ENCODE results near the gene FHAD1.

FHAD1 gene

DNA sequence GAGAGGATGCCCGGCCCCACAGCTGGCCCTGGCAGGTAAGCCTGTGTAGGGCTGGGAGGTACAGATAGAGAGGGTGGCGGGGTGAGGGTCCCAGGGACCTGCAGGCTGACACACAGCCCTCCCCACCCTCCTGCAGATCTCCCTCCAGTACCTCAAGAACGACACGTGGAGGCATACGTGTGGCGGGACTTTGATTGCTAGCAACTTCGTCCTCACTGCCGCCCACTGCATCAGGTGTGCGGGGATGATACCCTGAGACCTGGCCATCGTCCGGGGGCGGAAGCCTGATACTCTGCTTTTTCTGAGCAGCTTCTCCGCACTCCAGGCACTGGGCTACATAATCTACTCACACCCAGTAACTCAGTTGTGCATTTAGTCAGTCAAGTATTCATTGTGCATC lies 193.3 kb downstream of the FHAD1 start:
- no peaks in the 10 kb centered on the region for H4K20me1 ChIP-seq (ENCODE audit: insufficient read depth, low read length)
- TF ChIP-seq EZH2 (IDR thresholded peaks at IDR 0.05; ENCODE audit: borderline replicate concordance, low read length): no peak
- TF ChIP-seq, protein P1, sequence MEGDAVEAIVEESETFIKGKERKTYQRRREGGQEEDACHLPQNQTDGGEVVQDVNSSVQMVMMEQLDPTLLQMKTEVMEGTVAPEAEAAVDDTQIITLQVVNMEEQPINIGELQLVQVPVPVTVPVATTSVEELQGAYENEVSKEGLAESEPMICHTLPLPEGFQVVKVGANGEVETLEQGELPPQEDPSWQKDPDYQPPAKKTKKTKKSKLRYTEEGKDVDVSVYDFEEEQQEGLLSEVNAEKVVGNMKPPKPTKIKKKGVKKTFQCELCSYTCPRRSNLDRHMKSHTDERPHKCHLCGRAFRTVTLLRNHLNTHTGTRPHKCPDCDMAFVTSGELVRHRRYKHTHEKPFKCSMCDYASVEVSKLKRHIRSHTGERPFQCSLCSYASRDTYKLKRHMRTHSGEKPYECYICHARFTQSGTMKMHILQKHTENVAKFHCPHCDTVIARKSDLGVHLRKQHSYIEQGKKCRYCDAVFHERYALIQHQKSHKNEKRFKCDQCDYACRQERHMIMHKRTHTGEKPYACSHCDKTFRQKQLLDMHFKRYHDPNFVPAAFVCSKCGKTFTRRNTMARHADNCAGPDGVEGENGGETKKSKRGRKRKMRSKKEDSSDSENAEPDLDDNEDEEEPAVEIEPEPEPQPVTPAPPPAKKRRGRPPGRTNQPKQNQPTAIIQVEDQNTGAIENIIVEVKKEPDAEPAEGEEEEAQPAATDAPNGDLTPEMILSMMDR (IDR thresholded peaks at IDR 0.05; ENCODE audit: low read length): no peak
- no peaks in the 10 kb centered on the region for H3K79me2 ChIP-seq (ENCODE audit: insufficient read depth, low read length)
- no peak overlapping the region for H2AFZ ChIP-seq (ENCODE audit: low read length)
- no peaks in the 10 kb centered on the region for H3K4me1 ChIP-seq (ENCODE audit: insufficient read depth, low read length, severe bottlenecking)
- no peaks in the 10 kb centered on the region for H3K36me3 ChIP-seq (ENCODE audit: insufficient read depth, low read length)
- H3K9me2 ChIP-seq (ENCODE audit: low read depth, low read length): no peaks in the 10 kb centered on the region
- H3K27ac ChIP-seq (ENCODE audit: low read depth, low read length, poor library complexity, severe bottlenecking): no peak overlapping the region
- no peak overlapping the region for H3K4me2 ChIP-seq (ENCODE audit: low read length)
- no peaks in the 10 kb centered on the region; the same call in 1 of the 2 replicates for H3K27me3 ChIP-seq (ENCODE audit: insufficient read depth, low read length)
- no peaks in the 10 kb centered on the region for H3F3A ChIP-seq (ENCODE audit: insufficient read depth, low read length)
- H3K9me3 ChIP-seq (ENCODE audit: low read length): no peaks in the 10 kb centered on the region
- H3K9ac ChIP-seq (ENCODE audit: low read length): no peak overlapping the region
- H3K4me3 ChIP-seq (ENCODE audit: low read depth, low read length, poor library complexity, severe bottlenecking): no peak overlapping the region

DNA sequence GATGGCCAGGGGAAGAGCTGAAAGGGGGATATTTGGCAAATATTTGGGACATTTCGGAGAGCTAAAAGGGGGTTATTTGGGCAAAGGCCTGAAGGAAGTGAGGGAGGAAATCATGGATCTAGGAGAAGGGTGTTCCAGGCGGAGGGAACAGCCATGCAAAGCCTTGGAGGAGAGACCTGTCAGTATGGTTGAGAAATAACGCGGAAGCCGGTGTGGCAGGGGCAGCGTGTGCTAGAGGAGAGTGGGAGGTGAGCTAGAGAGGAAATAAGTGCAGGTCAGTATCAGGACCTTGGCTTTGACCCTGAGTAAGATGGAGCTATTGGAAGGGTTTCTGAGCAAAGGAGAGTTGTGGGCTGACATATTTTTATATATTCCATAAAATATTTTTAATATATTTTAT lies 194.2 kb downstream of the FHAD1 start:
- Histone ChIP-seq H3K4me1 (ENCODE audit: insufficient read depth, low read length, severe bottlenecking) (no peaks in the 10 kb centered on the region), H3K4me3 (ENCODE audit: low read depth, low read length, poor library complexity, severe bottlenecking) (no peak overlapping the region), H3K36me3 (ENCODE audit: insufficient read depth, low read length) (no peaks in the 10 kb centered on the region), H3K9ac (ENCODE audit: low read length) (no peak overlapping the region), H3K27me3 (ENCODE audit: insufficient read depth, low read length) (no peaks in the 10 kb centered on the region; the same call in 1 of the 2 replicates), H3K9me3 (ENCODE audit: low read length) (no peaks in the 10 kb centered on the region), H3K4me2 (ENCODE audit: low read length) (no peak overlapping the region), H3K27ac (ENCODE audit: low read depth, low read length, poor library complexity, severe bottlenecking) (no peak overlapping the region), H3K9me2 (ENCODE audit: low read depth, low read length) (no peaks in the 10 kb centered on the region), H2AFZ (ENCODE audit: low read length) (no peak overlapping the region), H3K79me2 (ENCODE audit: insufficient read depth, low read length) (no peaks in the 10 kb centered on the region), H4K20me1 (ENCODE audit: insufficient read depth, low read length) (no peaks in the 10 kb centered on the region), H3F3A (ENCODE audit: insufficient read depth, low read length) (no peaks in the 10 kb centered on the region)
- TF ChIP-seq EZH2 (IDR thresholded peaks at IDR 0.05; ENCODE audit: borderline replicate concordance, low read length): no peak
- TF ChIP-seq, protein P1 (IDR thresholded peaks at IDR 0.05; ENCODE audit: low read length): no peak

DNA sequence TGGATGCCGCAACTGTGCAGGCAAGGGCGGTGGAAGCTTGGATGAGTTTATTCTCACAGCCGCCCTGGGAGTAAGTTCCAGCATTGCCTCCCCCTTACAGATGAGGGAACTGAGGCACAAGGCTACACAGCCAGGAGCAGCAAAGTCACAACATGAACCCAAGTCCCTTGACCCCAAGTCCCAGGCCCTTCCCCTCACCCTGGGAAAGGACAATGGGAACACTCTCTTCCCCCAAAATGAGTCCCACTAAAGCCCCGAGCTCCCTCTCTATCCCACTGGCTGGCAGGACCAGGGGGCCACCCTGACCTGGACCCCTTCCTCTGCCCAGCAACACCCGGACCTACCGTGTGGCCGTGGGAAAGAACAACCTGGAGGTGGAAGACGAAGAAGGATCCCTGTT lies 195.1 kb downstream of the FHAD1 start:
- no peak overlapping the region for H3K9ac ChIP-seq (ENCODE audit: low read length)
- no peaks in the 10 kb centered on the region for H3K36me3 ChIP-seq (ENCODE audit: insufficient read depth, low read length)
- no peaks in the 10 kb centered on the region for H3K4me1 ChIP-seq (ENCODE audit: insufficient read depth, low read length, severe bottlenecking)
- H4K20me1 ChIP-seq (ENCODE audit: insufficient read depth, low read length): no peaks in the 10 kb centered on the region
- H3K9me3 ChIP-seq (ENCODE audit: low read length): no peaks in the 10 kb centered on the region
- no peak overlapping the region for H3K27ac ChIP-seq (ENCODE audit: low read depth, low read length, poor library complexity, severe bottlenecking)
- H3K9me2 ChIP-seq (ENCODE audit: low read depth, low read length): no peaks in the 10 kb centered on the region
- no peak overlapping the region for H2AFZ ChIP-seq (ENCODE audit: low read length)
- no peak overlapping the region for H3K4me3 ChIP-seq (ENCODE audit: low read depth, low read length, poor library complexity, severe bottlenecking)
- no peak overlapping the region for H3K4me2 ChIP-seq (ENCODE audit: low read length)
- no peaks in the 10 kb centered on the region for H3K79me2 ChIP-seq (ENCODE audit: insufficient read depth, low read length)
- H3K27me3 ChIP-seq (ENCODE audit: insufficient read depth, low read length): no peaks in the 10 kb centered on the region; the same call in 1 of the 2 replicates
- H3F3A ChIP-seq (ENCODE audit: insufficient read depth, low read length): no peaks in the 10 kb centered on the region
- no peak for TF ChIP-seq EZH2 (IDR thresholded peaks at IDR 0.05; ENCODE audit: borderline replicate concordance, low read length)
- TF ChIP-seq, protein P1 (IDR thresholded peaks at IDR 0.05; ENCODE audit: low read length): no peak

Measured in OCI-LY1 (cell line).